Measurements from ENCODE around the gene AP3B2. TPM values are rescaled to one million over a fixed set of nuclear protein-coding genes. Genes with fewer than 3 reads are reported as not detected.
"Not testable (repeated sequence)": the region's sequence is repeated elsewhere in the genome, so short reads cannot be mapped to it uniquely, and the experiment has no call there.

AP3B2 gene
- total RNA-seq, 1 experiment from 2014 or later = 7.5 TPM

GRCh38 chr15:82710926-82711490, 1.3 kb upstream of the AP3B2 start:
- no peaks in the 10 kb centered on the region for H3K36me3 Mint-ChIP-seq (ENCODE audit: insufficient read depth, unreplicated experiment)
- no peak overlapping the region for H3K4me3 Mint-ChIP-seq (ENCODE audit: unreplicated experiment)
- H3K27ac Mint-ChIP-seq (ENCODE audit: low read depth, unreplicated experiment) = no peak overlapping the region
- no peaks in the 10 kb centered on the region for H3K27me3 Mint-ChIP-seq (ENCODE audit: insufficient read depth, unreplicated experiment)
- BruUV-seq (replicated peaks) = no TSS peak
- no peaks in the 10 kb centered on the region for H3K9me3 Mint-ChIP-seq (ENCODE audit: unreplicated experiment)
- DNase-seq (ENCODE audit: unreplicated experiment) = no peak
- CTCF ChIA-PET = no interaction called here
- TF ChIP-seq CTCF (IDR thresholded peaks at IDR 0.05; ENCODE audit: unreplicated experiment) = no peak
- POLR2A ChIA-PET = interaction anchor here (3.7 kb wide), 1 partner anchor 40 kb away, joined by 35 read pairs; no protein-coding TSS in a partner anchor
- no peaks in the 10 kb centered on the region for H3K4me1 Mint-ChIP-seq (ENCODE audit: insufficient read depth, unreplicated experiment)
- intact Hi-C loops (cut with micrococcal nuclease) = no loop called here

GRCh38 chr15:82710208-82710555, 507 bp upstream of the AP3B2 start:
- no peaks in the 10 kb centered on the region for H3K4me1 Mint-ChIP-seq (ENCODE audit: insufficient read depth, unreplicated experiment)
- H3K27me3 Mint-ChIP-seq (ENCODE audit: insufficient read depth, unreplicated experiment) = no peaks in the 10 kb centered on the region
- H3K27ac Mint-ChIP-seq (ENCODE audit: low read depth, unreplicated experiment) = no peak overlapping the region
- intact Hi-C loops (cut with micrococcal nuclease) = no loop called here
- no peak for TF ChIP-seq CTCF (IDR thresholded peaks at IDR 0.05; ENCODE audit: unreplicated experiment)
- no peak for DNase-seq (ENCODE audit: unreplicated experiment)
- no peaks in the 10 kb centered on the region for H3K36me3 Mint-ChIP-seq (ENCODE audit: insufficient read depth, unreplicated experiment)
- no peaks in the 10 kb centered on the region for H3K9me3 Mint-ChIP-seq (ENCODE audit: unreplicated experiment)
- H3K4me3 Mint-ChIP-seq (ENCODE audit: unreplicated experiment) = no peak overlapping the region
- BruUV-seq (replicated peaks) = no TSS peak
- ChIA-PET CTCF (no interaction called here), POLR2A (interaction anchor here (0.6 to 3.7 kb wide), 3 partner anchors 41 to 102 kb away, joined by 3 to 35 read pairs (median 7); no protein-coding TSS in a partner anchor)

- Mint-ChIP-seq H3K4me3 (ENCODE audit: unreplicated experiment) (no peak overlapping the region), H3K27me3 (ENCODE audit: insufficient read depth, unreplicated experiment) (no peaks in the 10 kb centered on the region), H3K27ac (ENCODE audit: low read depth, unreplicated experiment) (no peak overlapping the region), H3K4me1 (ENCODE audit: insufficient read depth, unreplicated experiment) (no peaks in the 10 kb centered on the region), H3K9me3 (ENCODE audit: unreplicated experiment) (no peaks in the 10 kb centered on the region), H3K36me3 (ENCODE audit: insufficient read depth, unreplicated experiment) (no peaks in the 10 kb centered on the region)
- ChIA-PET POLR2A (interaction anchor here (0.7 to 3.7 kb wide), 7 partner anchors 9 to 169 kb away, joined by 3 to 35 read pairs (median 5); partner anchors contain the start of gene RPS17), CTCF (interaction anchor here (0.7 to 1.8 kb wide), 2 partner anchors 42 to 555 kb away, joined by 3 to 6 read pairs; no protein-coding TSS in a partner anchor)
- BruUV-seq (replicated peaks) = no TSS peak
- no peak for DNase-seq (ENCODE audit: unreplicated experiment)
- intact Hi-C loops (cut with micrococcal nuclease) = loop anchor here (1.0 to 10.0 kb wide), 2 partner anchors 46 to 96 kb away; partner anchors contain the start of genes FSD2 and WHAMM
- no peak for TF ChIP-seq CTCF (IDR thresholded peaks at IDR 0.05; ENCODE audit: unreplicated experiment)
Observed at GRCh38 chr15:82709081-82709420, 624 bp downstream of the AP3B2 start.

GRCh38 chr15:82705856-82706255, 3.8 kb downstream of the AP3B2 start:
- H3K4me3 Mint-ChIP-seq (ENCODE audit: unreplicated experiment); DNase-seq (ENCODE audit: unreplicated experiment); H3K27me3 Mint-ChIP-seq (ENCODE audit: insufficient read depth, unreplicated experiment); H3K36me3 Mint-ChIP-seq (ENCODE audit: insufficient read depth, unreplicated experiment); CTCF ChIA-PET; H3K27ac Mint-ChIP-seq (ENCODE audit: low read depth, unreplicated experiment); H3K9me3 Mint-ChIP-seq (ENCODE audit: unreplicated experiment); POLR2A ChIA-PET; BruUV-seq (replicated peaks); H3K4me1 Mint-ChIP-seq (ENCODE audit: insufficient read depth, unreplicated experiment): not testable (repeated sequence)
- intact Hi-C loops (cut with micrococcal nuclease) = loop anchor here (10.0 kb wide), 1 partner anchor 99 kb away; the partner anchor contains the start of genes FSD2 and WHAMM
